22Rv1 (cell line): ENCODE results near the gene UBN1.

Experiments used
- ZFX ChIP-seq: fragments of 450-650 bp; IDR thresholded peaks from 2 replicates; pipeline ENCODE4 v1.6.1; 2017; ENCODE audit warnings: antibody characterized with exemption, borderline replicate concordance
- TF ChIP-seq, protein P1 (sequence below): fragments of 450-650 bp; IDR thresholded peaks from 2 replicates; pipeline ENCODE4 v1.5.1; 2017; ENCODE audit warnings: mild to moderate bottlenecking

DNA sequence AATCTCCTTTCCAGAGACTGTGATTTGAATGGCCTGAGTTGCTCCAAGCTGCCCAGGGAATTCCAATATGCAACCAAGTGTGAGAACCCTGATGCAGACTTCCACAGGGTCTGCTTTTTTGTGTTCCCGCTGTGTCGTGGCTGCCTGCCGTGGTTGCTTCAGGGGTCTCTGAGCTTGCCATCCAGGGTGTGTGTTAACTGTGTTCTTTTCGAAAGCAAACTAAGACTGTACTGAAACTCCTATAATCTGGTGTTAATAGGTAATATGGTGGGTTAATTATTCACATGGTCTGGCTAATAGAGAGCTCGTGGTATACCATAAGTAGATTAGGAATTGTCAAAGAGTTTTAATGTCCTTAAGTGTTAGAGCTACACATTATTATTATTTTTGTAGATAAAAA is 20.7 kb downstream of the UBN1 start:
- TF ChIP-seq, protein P1, sequence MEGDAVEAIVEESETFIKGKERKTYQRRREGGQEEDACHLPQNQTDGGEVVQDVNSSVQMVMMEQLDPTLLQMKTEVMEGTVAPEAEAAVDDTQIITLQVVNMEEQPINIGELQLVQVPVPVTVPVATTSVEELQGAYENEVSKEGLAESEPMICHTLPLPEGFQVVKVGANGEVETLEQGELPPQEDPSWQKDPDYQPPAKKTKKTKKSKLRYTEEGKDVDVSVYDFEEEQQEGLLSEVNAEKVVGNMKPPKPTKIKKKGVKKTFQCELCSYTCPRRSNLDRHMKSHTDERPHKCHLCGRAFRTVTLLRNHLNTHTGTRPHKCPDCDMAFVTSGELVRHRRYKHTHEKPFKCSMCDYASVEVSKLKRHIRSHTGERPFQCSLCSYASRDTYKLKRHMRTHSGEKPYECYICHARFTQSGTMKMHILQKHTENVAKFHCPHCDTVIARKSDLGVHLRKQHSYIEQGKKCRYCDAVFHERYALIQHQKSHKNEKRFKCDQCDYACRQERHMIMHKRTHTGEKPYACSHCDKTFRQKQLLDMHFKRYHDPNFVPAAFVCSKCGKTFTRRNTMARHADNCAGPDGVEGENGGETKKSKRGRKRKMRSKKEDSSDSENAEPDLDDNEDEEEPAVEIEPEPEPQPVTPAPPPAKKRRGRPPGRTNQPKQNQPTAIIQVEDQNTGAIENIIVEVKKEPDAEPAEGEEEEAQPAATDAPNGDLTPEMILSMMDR: no peak
- TF ChIP-seq ZFX: no peak
